KMS-11 (cell line): Measurements from ENCODE around the gene AMPD2.

Experiments used
- H2AFZ ChIP-seq: fragments of 200-600 bp; sonication (generic); 2 replicates; pipeline ENCODE4 v1.6.1; 2016; ENCODE audit warnings: antibody characterized with exemption, mixed run types, low read depth
- H3K27ac ChIP-seq: fragments of 200-600 bp; sonication (generic); 2 replicates; pipeline ENCODE4 v1.6.1; 2016; ENCODE audit warnings: mild to moderate bottlenecking, mixed run types
- H3K27me3 ChIP-seq: fragments of 200-600 bp; sonication (generic); 2 replicates; pipeline ENCODE4 v1.6.1; 2017; ENCODE audit warnings: mild to moderate bottlenecking, low read depth, mixed run types, moderate library complexity; ENCODE audit not compliant: insufficient read depth
- H3K36me3 ChIP-seq: fragments of 200-600 bp; sonication (generic); 2 replicates; pipeline ENCODE4 v1.6.1; 2017; ENCODE audit warnings: mild to moderate bottlenecking, mixed run types; ENCODE audit not compliant: insufficient read depth
- H3K4me1 ChIP-seq: fragments of 200-600 bp; sonication (generic); 2 replicates; pipeline ENCODE4 v1.6.1; 2016; ENCODE audit warnings: mild to moderate bottlenecking, low read depth, mixed run types; ENCODE audit not compliant: poor library complexity, severe bottlenecking
- H3K4me2 ChIP-seq: fragments of 200-600 bp; sonication (generic); 2 replicates; pipeline ENCODE4 v1.7.0; 2016; ENCODE audit warnings: mild to moderate bottlenecking, mixed run types
- H3K4me3 ChIP-seq: fragments of 200-600 bp; sonication (generic); IDR thresholded peaks from 2 replicates; pipeline ENCODE4 v1.6.1; 2017; ENCODE audit warnings: low read depth, low read length, mixed read lengths; ENCODE audit not compliant: insufficient read depth
- H3K79me2 ChIP-seq: fragments of 200-600 bp; sonication (generic); 2 replicates; pipeline ENCODE4 v1.6.1; 2016; ENCODE audit warnings: low read depth, mixed run types; ENCODE audit not compliant: insufficient read depth
- H3K9ac ChIP-seq: fragments of 200-600 bp; sonication (generic); 2 replicates; pipeline ENCODE4 v1.6.1; 2016; ENCODE audit warnings: mild to moderate bottlenecking, mixed run types
- H4K20me1 ChIP-seq: fragments of 200-600 bp; sonication (generic); 2 replicates; pipeline ENCODE4 v1.6.1; 2016; ENCODE audit warnings: mild to moderate bottlenecking, mixed run types; ENCODE audit not compliant: insufficient read depth
- CTCF ChIP-seq: fragments of 200-600 bp; sonication (generic); conservative IDR thresholded peaks from 2 replicates; pipeline ENCODE4 v1.6.1; 2017; ENCODE audit warnings: low read depth, mild to moderate bottlenecking, antibody characterized with exemption, low read length, moderate library complexity, mixed read lengths

Gene AMPD2

GRCh38 chr1:109641078-109641740 lies 21.6 kb downstream of the AMPD2 start:
- H3K27ac ChIP-seq: no peak overlapping the region
- H3K27me3 ChIP-seq: no peaks in the 10 kb centered on the region
- H2AFZ ChIP-seq: no peak overlapping the region
- H3K4me3 ChIP-seq: no peak overlapping the region
- no peak overlapping the region for H3K9ac ChIP-seq
- peaks cover 19% of the 10 kb centered on the region for H3K4me1 ChIP-seq
- TF ChIP-seq CTCF: no peak
- no peaks in the 10 kb centered on the region for H3K79me2 ChIP-seq
- no peak overlapping the region for H3K4me2 ChIP-seq
- no peaks in the 10 kb centered on the region for H3K36me3 ChIP-seq
- H4K20me1 ChIP-seq: no peaks in the 10 kb centered on the region

- Histone ChIP-seq H3K4me1 (peaks cover 17% of the 10 kb centered on the region), H3K27ac (no peak overlapping the region), H3K36me3 (no peaks in the 10 kb centered on the region), H3K9ac (no peak overlapping the region), H3K4me2 (no peak overlapping the region), H3K4me3 (no peak overlapping the region), H3K79me2 (no peaks in the 10 kb centered on the region), H2AFZ (no peak overlapping the region), H4K20me1 (no peaks in the 10 kb centered on the region), H3K27me3 (no peaks in the 10 kb centered on the region)
- no peak for TF ChIP-seq CTCF
Observed at GRCh38 chr1:109641861-109642260, 22.2 kb downstream of the AMPD2 start.

- H3K4me1 ChIP-seq: peaks cover 17% of the 10 kb centered on the region
- H4K20me1 ChIP-seq: no peaks in the 10 kb centered on the region
- no peaks in the 10 kb centered on the region for H3K36me3 ChIP-seq
- TF ChIP-seq CTCF: no peak
- no peak overlapping the region for H3K9ac ChIP-seq
- no peaks in the 10 kb centered on the region for H3K79me2 ChIP-seq
- no peak overlapping the region for H3K27ac ChIP-seq
- H3K4me2 ChIP-seq: no peak overlapping the region
- no peak overlapping the region for H3K4me3 ChIP-seq
- no peaks in the 10 kb centered on the region for H3K27me3 ChIP-seq
- no peak overlapping the region for H2AFZ ChIP-seq
Observed at GRCh38 chr1:109642626-109643025, 23.0 kb downstream of the AMPD2 start.

GRCh38 chr1:109643385-109644230 lies 24.0 kb downstream of the AMPD2 start:
- Histone ChIP-seq H3K27me3 (no peaks in the 10 kb centered on the region), H3K4me2 (peak overlapping the region; percentile 70), H2AFZ (peak overlapping the region; percentile 95), H3K4me3 (peak overlapping the region; percentile 65), H3K4me1 (peaks cover 17% of the 10 kb centered on the region), H3K9ac (no peak overlapping the region; the same call in 1 of the 2 replicates), H4K20me1 (no peaks in the 10 kb centered on the region), H3K79me2 (no peaks in the 10 kb centered on the region), H3K36me3 (no peaks in the 10 kb centered on the region), H3K27ac (no peak overlapping the region)
- TF ChIP-seq CTCF: peak; percentile 97
